PFSK-1 (cell line): Measurements from ENCODE around the gene MYO1E.

Experiments
- POLR2AphosphoS5 ChIP-seq: IDR thresholded peaks from 2 replicates; pipeline ENCODE4 v1.6.1; 2012; ENCODE audit warnings: low read depth, mild to moderate bottlenecking, control low read depth, low read length, moderate library complexity
- TAF1 ChIP-seq: IDR thresholded peaks from 2 replicates; pipeline ENCODE4 v1.6.1; 2012; ENCODE audit warnings: low read length, control low read depth, borderline replicate concordance; ENCODE audit not compliant: insufficient read depth
- TF ChIP-seq, protein P1 (sequence below), 2 experiments: IDR thresholded peaks; 2 replicates each; pipeline versions ENCODE4 v1.6.1 to v1.8.0; 2011 to 2012; ENCODE audit warnings: low read depth in 2 of 2, low read length in 2 of 2, control low read depth in 1 of 2, inconsistent platforms in 1 of 2, mild to moderate bottlenecking in 1 of 2, moderate library complexity in 1 of 2; ENCODE audit not compliant: insufficient read depth in 1 of 2

DNA sequence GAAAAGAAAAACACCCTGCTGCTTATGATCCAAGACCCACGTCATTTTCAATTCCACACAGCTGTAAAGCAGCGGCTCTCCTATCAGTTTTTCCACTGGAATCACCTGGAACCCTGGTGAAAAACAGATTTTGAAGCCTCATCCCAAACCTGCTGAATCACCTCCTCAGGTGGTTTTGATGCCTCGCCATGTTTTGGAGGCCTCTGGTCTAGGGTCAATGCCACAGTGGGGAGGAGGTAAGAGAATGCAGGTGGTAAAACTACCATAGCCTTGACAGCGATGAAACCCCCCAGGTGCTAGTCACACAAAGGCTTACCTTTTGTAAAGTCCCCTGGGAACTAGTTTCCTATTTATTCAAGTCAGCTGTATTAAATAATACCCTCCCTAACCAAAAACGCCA, 24.8 kb downstream of the MYO1E start:
- TF ChIP-seq, protein P1, sequence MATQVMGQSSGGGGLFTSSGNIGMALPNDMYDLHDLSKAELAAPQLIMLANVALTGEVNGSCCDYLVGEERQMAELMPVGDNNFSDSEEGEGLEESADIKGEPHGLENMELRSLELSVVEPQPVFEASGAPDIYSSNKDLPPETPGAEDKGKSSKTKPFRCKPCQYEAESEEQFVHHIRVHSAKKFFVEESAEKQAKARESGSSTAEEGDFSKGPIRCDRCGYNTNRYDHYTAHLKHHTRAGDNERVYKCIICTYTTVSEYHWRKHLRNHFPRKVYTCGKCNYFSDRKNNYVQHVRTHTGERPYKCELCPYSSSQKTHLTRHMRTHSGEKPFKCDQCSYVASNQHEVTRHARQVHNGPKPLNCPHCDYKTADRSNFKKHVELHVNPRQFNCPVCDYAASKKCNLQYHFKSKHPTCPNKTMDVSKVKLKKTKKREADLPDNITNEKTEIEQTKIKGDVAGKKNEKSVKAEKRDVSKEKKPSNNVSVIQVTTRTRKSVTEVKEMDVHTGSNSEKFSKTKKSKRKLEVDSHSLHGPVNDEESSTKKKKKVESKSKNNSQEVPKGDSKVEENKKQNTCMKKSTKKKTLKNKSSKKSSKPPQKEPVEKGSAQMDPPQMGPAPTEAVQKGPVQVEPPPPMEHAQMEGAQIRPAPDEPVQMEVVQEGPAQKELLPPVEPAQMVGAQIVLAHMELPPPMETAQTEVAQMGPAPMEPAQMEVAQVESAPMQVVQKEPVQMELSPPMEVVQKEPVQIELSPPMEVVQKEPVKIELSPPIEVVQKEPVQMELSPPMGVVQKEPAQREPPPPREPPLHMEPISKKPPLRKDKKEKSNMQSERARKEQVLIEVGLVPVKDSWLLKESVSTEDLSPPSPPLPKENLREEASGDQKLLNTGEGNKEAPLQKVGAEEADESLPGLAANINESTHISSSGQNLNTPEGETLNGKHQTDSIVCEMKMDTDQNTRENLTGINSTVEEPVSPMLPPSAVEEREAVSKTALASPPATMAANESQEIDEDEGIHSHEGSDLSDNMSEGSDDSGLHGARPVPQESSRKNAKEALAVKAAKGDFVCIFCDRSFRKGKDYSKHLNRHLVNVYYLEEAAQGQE (IDR thresholded peaks at IDR 0.05; ENCODE audit: insufficient read depth in 1 of 2, low read depth in 2 of 2, low read length in 2 of 2): no peak
- TF ChIP-seq POLR2AphosphoS5 (no peak), TAF1 (no peak)
